Astrocyte (in vitro differentiated cells and primary cell): ENCODE measurements around the gene LINGO3. TPM values are rescaled to one million over a fixed set of nuclear protein-coding genes. Genes with fewer than 3 reads are reported as not detected.

Experiments
- DNase-seq: peaks from one replicate; pipeline ENCODE4 v3.0.0-alpha.2; 2010; ENCODE audit warnings: low read depth
- FAIRE-seq: peaks from 2 replicates; lab custom pipeline; 2011; peaks lifted over from hg19 to GRCh38; lab: Jason Lieb, UNC
- H2AFZ ChIP-seq: 2 replicates; pipeline ENCODE4 v1.6.0; 2012; ENCODE audit warnings: low read depth, low read length, inconsistent platforms
- H3K27ac ChIP-seq: 2 replicates; pipeline ENCODE4 v1.5.1; 2011; ENCODE audit warnings: low read depth, low read length, inconsistent platforms
- H3K27me3 ChIP-seq: 2 replicates; pipeline ENCODE4 v1.6.0; 2011; ENCODE audit warnings: low read length, inconsistent platforms; ENCODE audit not compliant: insufficient read depth
- H3K36me3 ChIP-seq: 2 replicates; pipeline ENCODE4 v1.5.1; 2011; ENCODE audit warnings: low read length, inconsistent platforms; ENCODE audit not compliant: insufficient read depth
- H3K4me1 ChIP-seq: 2 replicates; pipeline ENCODE4 v1.5.1; 2011; ENCODE audit warnings: low read length, inconsistent platforms; ENCODE audit not compliant: insufficient read depth
- H3K4me2 ChIP-seq: 2 replicates; pipeline ENCODE4 v1.6.0; 2012; ENCODE audit warnings: low read length, inconsistent platforms
- H3K4me3 ChIP-seq: 2 replicates; pipeline ENCODE4 v1.5.1; 2011; ENCODE audit warnings: low read depth, mild to moderate bottlenecking, low read length, inconsistent platforms; ENCODE audit not compliant: insufficient read depth
- H3K79me2 ChIP-seq: 2 replicates; pipeline ENCODE4 v1.6.0; 2012; ENCODE audit warnings: mild to moderate bottlenecking, low read length, inconsistent platforms; ENCODE audit not compliant: insufficient read depth
- H3K9ac ChIP-seq: 2 replicates; pipeline ENCODE4 v1.6.0; 2012; ENCODE audit warnings: mild to moderate bottlenecking, low read length, inconsistent platforms
- H3K9me3 ChIP-seq: 2 replicates; pipeline ENCODE4 v1.5.1; 2012; ENCODE audit warnings: low read depth, mild to moderate bottlenecking, low read length, inconsistent platforms; ENCODE audit not compliant: insufficient read depth
- H4K20me1 ChIP-seq: 2 replicates; pipeline ENCODE4 v1.6.0; 2012; ENCODE audit warnings: low read length, inconsistent platforms; ENCODE audit not compliant: insufficient read depth
- H3K27ac Mint-ChIP-seq: one replicate; pipeline ENCODE4 v1.8.0; 2021; ENCODE audit warnings: mild to moderate bottlenecking, mixed read lengths; ENCODE audit not compliant: unreplicated experiment
- H3K27me3 Mint-ChIP-seq: one replicate; pipeline ENCODE4 v1.8.0; 2021; ENCODE audit warnings: low read depth, mixed read lengths; ENCODE audit not compliant: unreplicated experiment
- H3K36me3 Mint-ChIP-seq: one replicate; pipeline ENCODE4 v1.8.0; 2021; ENCODE audit warnings: low read depth, mixed read lengths; ENCODE audit not compliant: unreplicated experiment
- H3K4me1 Mint-ChIP-seq: one replicate; pipeline ENCODE4 v1.8.0; 2021; ENCODE audit warnings: low read depth, mixed read lengths; ENCODE audit not compliant: unreplicated experiment
- H3K4me3 Mint-ChIP-seq: one replicate; pipeline ENCODE4 v1.8.0; 2021; ENCODE audit warnings: mild to moderate bottlenecking, moderate library complexity, mixed read lengths; ENCODE audit not compliant: unreplicated experiment
- H3K9me3 Mint-ChIP-seq: one replicate; pipeline ENCODE4 v1.8.0; 2021; ENCODE audit warnings: mild to moderate bottlenecking, mixed read lengths; ENCODE audit not compliant: unreplicated experiment
- CTCF ChIP-seq: IDR thresholded peaks from 2 replicates; pipeline ENCODE4 v1.5.1; 2011; ENCODE audit warnings: low read depth, mild to moderate bottlenecking, inconsistent platforms, low read length, moderate library complexity; ENCODE audit not compliant: insufficient read depth
- EZH2 ChIP-seq: IDR thresholded peaks from 2 replicates; pipeline ENCODE4 v1.6.1; 2012; ENCODE audit warnings: mild to moderate bottlenecking, low read length, inconsistent platforms; ENCODE audit not compliant: insufficient read depth
- total RNA-seq: library from RNA; stranded (reverse); gene quantifications from 2 replicates; pipeline ENCODE4 v1.2.1, GENCODE V29; 2021

The LINGO3 gene
- total RNA-seq, 1 donor from 2014 or later = not detected

GRCh38 chr19:2323707-2324106 lies 15.8 kb upstream of the LINGO3 start:
- Histone ChIP-seq H3K36me3 (peaks cover 2% of the 10 kb centered on the region), H3K9ac (no peak overlapping the region), H3K27ac (no peak overlapping the region), H3K79me2 (peaks cover 38% of the 10 kb centered on the region), H4K20me1 (peaks cover 30% of the 10 kb centered on the region), H3K4me1 (peaks cover 5% of the 10 kb centered on the region), H2AFZ (no peak overlapping the region), H3K9me3 (no peaks in the 10 kb centered on the region), H3K4me3 (no peak overlapping the region), H3K27me3 (no peaks in the 10 kb centered on the region), H3K4me2 (no peak overlapping the region)
- H3K27me3 Mint-ChIP-seq = no peaks in the 10 kb centered on the region
- no peak overlapping the region for H3K4me3 Mint-ChIP-seq
- H3K9me3 Mint-ChIP-seq = no peaks in the 10 kb centered on the region
- no peak for TF ChIP-seq EZH2
- no peak for TF ChIP-seq CTCF
- DNase-seq = no peak
- FAIRE-seq = no peak
- H3K27ac Mint-ChIP-seq = no peak overlapping the region
- H3K36me3 Mint-ChIP-seq = peaks cover 5% of the 10 kb centered on the region
- H3K4me1 Mint-ChIP-seq = peaks cover 10% of the 10 kb centered on the region

- Histone ChIP-seq H2AFZ (no peak overlapping the region), H3K4me2 (no peak overlapping the region), H3K4me1 (peaks cover under 1% of the 10 kb centered on the region), H4K20me1 (peaks cover 28% of the 10 kb centered on the region), H3K36me3 (peaks cover 2% of the 10 kb centered on the region), H3K9ac (no peak overlapping the region), H3K27ac (no peak overlapping the region), H3K79me2 (peaks cover 23% of the 10 kb centered on the region), H3K27me3 (no peaks in the 10 kb centered on the region), H3K4me3 (no peak overlapping the region), H3K9me3 (no peaks in the 10 kb centered on the region)
- Mint-ChIP-seq H3K4me1 (peaks cover 2% of the 10 kb centered on the region), H3K9me3 (no peaks in the 10 kb centered on the region), H3K27me3 (no peaks in the 10 kb centered on the region), H3K36me3 (peaks cover 5% of the 10 kb centered on the region), H3K27ac (no peak overlapping the region), H3K4me3 (no peak overlapping the region)
- TF ChIP-seq CTCF = no peak
- no peak for TF ChIP-seq EZH2
- FAIRE-seq (no peak), DNase-seq (no peak)
Observed at GRCh38 chr19:2321565-2322283, 13.8 kb upstream of the LINGO3 start.

GRCh38 chr19:2320939-2321338 lies 13.0 kb upstream of the LINGO3 start:
- Histone ChIP-seq H2AFZ (no peak overlapping the region), H3K79me2 (peaks cover 15% of the 10 kb centered on the region), H3K36me3 (peaks cover 2% of the 10 kb centered on the region), H3K9ac (no peak overlapping the region), H3K27me3 (no peaks in the 10 kb centered on the region), H3K4me1 (no peaks in the 10 kb centered on the region), H3K9me3 (no peaks in the 10 kb centered on the region), H3K27ac (no peak overlapping the region), H4K20me1 (peaks cover 24% of the 10 kb centered on the region), H3K4me3 (no peak overlapping the region), H3K4me2 (no peak overlapping the region)
- Mint-ChIP-seq H3K36me3 (peaks cover 3% of the 10 kb centered on the region), H3K4me1 (peaks cover under 1% of the 10 kb centered on the region), H3K4me3 (no peak overlapping the region), H3K9me3 (no peaks in the 10 kb centered on the region), H3K27ac (no peak overlapping the region), H3K27me3 (no peaks in the 10 kb centered on the region)
- TF ChIP-seq CTCF (no peak), EZH2 (no peak)
- FAIRE-seq (no peak), DNase-seq (no peak)
